ENCODE measurements around the gene MTMR11.
"Not testable (repeated sequence)": the region's sequence is repeated elsewhere in the genome, so short reads cannot be mapped to it uniquely, and the experiment has no call there.

Gene MTMR11, protein sequence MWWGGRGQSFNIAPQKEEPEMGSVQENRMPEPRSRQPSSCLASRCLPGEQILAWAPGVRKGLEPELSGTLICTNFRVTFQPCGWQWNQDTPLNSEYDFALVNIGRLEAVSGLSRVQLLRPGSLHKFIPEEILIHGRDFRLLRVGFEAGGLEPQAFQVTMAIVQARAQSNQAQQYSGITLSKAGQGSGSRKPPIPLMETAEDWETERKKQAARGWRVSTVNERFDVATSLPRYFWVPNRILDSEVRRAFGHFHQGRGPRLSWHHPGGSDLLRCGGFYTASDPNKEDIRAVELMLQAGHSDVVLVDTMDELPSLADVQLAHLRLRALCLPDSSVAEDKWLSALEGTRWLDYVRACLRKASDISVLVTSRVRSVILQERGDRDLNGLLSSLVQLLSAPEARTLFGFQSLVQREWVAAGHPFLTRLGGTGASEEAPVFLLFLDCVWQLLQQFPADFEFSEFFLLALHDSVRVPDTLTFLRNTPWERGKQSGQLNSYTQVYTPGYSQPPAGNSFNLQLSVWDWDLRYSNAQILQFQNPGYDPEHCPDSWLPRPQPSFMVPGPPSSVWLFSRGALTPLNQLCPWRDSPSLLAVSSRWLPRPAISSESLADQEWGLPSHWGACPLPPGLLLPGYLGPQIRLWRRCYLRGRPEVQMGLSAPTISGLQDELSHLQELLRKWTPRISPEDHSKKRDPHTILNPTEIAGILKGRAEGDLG

DNA sequence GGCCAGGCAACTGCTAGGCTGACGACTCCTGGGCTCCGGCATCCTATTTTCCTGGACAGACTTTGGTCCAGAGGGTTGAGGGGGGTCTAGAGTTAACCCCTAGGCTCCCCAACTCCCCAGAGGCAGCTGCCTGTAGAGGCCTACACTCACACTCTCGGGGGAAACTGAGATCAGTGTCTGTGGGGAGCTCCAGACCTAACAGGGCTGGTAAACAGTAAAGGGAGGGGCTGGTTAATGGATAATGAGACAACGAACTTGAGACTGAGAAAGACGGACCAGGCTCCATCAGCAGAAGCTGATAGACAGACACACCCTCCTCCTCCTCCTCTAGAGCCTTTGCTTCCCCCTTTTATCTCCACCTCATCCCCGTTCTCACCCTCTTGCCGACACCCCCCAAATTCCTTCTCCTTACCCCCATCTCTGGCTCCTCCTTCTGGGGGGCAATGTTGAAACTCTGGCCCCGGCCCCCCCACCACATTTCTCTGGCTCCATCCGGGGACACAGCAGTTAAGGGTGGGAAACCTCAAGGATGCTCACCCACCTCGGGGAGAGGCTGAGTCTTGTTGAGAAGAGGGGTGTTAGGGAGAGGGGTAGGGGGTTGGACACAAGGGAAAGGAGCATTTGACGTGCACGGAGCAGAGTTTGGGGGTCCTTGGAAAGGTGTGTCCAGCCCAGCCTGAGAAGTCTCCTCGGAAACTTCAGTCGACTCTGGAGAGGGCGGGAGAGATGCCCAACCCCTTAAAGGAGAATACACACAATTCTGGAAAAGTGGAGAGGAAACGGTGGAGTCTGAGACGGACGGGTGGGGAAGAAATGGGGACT, at the start of gene MTMR11:
Gene MTMR11 (minus strand): TSS at position 710 of the 822 bp plus-strand sequence. CDS start 232 bp downstream, at position 478.
- DNase-seq: peak; percentile 31

DNA sequence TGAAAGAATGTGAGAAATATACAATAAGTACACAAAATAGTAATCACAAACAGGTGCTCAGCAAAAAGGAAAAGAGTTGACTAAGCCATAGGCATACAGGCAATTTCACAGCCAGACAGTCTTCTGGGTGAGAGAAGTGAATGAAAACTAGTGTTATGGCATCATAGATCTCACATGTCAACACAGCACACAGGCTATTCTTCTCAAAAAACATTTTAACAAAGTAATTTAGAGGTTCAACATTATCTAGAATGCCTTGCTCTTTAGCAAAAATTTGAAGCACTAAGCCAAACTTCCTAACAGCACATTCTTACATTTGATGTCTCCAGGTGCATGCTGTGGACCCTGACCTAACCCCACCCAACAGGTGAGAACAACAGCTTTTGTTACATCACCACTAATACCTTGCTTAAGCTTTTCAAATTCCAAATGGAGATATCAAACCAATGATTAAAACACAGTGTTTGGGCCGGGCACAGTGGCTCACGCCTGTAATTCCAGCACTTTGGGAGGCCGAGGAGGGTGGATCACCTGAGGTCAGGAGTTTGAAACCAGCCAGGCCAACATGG, 43.4 kb upstream of the MTMR11 start:
- DNase-seq: no peak

DNA sequence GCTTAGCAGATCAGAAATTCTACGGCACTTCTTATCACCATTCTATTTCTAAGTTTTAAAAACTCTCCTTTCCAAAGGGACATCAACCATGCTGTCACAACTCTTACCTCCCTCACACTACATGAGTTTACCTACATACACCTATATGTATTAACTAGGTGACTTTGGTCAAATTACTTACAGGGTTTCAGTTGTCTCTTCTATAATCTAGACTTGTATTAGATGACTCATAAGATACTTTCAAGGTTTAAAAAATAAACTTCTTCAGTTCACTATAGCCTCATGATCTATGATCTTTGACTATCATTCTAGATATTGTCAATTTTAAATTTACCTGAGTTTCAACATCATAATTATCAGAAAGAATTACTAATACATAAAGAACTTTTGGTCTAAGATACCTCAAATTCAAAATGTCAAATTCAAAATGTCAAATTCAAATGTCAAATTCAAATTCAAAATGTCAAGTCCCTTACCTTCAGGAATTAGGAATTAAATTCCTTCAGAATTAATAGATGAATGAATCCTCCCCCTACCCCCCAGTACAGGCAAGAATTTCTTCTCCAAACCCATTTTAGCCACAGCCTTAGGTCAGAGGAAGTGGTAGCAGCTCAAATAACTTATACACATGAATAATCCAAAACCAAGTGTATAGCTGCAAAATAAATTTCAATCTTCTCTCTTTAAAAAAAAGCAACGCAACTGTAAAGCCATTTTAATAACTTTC, 42.7 kb upstream of the MTMR11 start:
- no peak for DNase-seq

DNA sequence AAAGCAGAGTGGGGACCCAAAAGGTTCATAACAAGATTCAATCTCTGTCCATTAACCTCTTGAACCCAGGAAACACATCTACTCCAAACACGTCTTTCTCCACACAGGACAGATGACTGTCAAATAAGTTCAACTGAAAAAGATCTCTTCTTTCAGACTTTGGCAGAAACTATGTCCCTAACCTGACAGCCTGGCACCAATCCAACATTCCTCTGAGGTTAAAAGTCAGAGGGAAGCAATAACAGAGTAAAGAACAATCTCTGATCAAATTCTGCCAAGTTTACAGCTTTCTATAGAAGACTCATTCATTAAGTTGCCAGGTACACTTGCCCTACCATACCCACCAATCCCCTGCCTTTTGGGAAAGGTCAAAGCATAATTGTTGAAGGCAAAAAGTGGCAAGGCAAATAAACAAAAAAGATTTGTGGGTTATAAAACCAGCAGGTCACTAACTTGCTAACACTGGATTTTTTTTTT, 41.9 kb upstream of the MTMR11 start:
- DNase-seq: no peak

DNA sequence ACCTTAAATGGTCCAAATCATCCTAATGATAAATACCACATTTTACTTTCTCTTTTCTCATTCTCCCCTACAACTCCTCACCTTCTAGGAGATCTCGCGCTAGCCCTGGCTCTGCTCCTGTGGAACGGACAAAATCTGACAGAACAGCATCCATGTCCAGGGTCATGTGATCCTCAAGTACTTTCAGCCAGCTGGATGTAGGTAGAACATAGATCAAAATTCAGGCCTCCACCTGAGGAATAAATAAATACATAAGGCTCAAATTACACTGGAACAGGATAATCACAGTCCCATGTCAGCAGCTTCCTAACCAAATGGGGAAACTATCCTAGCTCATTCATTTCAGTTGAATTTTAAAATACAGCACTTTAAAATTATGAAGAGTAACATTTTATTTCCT, 40.7 kb upstream of the MTMR11 start:
- DNase-seq: no peak

DNA sequence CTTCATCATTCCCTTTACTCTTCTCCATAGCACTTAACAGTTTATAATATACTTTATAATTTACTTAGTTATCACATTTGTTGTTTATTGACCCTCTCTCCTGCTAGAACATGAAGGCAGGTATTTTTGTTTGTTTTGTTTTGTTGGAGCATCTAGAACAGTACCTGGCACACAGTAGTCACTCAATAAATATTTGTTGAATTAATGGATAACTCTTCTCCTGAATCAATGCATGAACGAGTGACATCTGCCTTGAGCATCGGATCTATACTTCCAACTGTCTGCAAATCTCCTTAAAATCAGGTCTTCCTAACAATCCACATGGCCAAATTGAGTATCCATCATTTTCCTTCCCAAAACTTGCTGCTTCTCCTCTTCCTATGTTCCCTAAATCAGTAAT, 35.9 kb upstream of the MTMR11 start:
- DNase-seq: no peak

DNA sequence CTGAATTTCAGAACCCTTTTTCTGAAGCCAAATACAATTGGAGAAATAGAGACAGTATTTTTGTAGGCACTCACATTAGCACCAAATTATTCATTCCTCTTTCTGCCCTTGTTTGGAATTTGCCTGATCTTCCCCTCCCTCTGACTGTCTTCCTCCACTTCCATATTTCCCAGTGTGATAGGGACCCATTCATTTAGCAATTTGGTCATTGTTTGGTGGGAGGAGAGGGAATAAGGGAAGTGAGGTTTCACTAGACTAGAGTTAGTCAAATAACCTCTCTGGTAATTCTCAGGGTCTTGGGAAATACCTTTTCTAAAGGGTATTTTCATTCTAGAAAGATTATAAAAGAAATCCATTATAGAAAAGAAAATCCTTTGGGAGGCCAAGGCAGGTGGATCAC, 31.0 kb upstream of the MTMR11 start:
- DNase-seq: no peak

DNA sequence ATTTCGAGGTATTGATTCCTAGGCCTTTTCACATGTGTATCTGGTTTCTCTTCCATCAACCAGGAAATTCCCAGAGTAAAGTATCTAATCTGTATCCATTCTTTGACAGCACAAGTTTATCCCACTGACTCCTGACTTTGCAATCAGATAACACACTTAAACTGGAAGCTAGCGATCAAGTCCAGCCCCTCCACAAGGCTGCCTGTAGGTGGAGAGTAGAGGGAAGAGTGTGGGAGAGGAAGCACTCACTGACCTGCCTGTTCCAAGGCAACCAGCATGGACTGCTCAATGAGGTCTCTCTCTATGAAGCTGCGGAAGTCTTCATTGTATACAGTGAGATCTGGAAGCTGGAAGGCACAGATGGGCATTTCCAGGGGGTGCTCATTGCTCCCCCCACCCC, 30.4 kb upstream of the MTMR11 start:
- no peak for DNase-seq

DNA sequence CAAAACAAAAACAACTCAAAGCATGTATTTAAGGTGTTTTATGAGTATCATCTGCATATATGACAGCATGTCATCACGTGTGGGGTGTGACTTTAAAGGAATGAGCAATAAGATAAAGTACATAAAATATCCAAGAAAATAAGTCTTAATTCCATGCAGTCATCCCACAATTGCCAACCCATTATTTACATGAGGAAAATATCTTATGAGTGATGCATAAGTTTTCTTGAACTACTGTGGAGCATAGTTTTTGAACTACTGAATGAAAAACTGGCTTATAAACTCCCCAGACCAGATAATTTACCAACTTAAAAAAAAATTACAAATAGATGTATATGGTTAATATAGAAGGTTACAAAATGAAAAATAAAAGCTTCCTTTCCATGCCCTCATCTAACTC, 29.7 kb upstream of the MTMR11 start:
- no peak for DNase-seq

DNA sequence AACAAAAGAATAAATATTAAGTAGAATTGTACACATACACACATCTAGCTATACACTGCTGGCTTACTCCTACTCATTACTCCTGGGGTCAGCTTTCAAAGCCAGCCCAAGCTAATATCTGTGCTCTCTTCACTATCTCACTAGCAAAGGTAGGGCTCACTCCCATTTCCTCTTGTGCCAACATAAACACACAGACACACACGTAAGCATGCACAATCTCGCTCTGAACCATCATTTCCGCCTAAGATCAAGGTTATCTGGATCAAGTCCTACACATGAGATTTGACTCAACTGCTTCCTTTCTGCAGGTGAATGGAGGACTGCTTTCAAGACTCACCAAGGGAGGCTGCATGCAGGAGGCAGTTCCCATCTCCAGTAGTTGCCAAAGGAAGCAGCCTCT, 28.8 kb upstream of the MTMR11 start:
- DNase-seq: no peak

DNA sequence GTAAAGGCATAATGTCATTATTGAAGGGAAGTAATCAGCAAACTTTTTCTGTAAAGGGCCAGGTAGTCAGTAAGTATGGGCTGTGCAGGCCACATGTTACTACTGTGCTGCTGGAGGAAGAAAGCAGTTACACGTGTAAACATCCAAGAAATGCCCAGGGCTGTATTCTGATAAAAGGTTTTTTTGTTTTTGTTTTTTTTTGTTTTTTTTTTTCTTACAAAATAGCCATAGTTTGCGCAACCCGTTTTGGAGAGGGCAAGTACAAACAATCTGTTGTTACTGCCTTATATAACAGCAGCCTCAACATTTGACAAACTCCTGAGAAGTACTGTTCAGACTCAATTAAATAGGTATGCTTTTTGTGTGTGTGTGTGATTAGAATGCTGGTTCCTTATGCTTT, 26.7 kb upstream of the MTMR11 start:
- DNase-seq: no peak

DNA sequence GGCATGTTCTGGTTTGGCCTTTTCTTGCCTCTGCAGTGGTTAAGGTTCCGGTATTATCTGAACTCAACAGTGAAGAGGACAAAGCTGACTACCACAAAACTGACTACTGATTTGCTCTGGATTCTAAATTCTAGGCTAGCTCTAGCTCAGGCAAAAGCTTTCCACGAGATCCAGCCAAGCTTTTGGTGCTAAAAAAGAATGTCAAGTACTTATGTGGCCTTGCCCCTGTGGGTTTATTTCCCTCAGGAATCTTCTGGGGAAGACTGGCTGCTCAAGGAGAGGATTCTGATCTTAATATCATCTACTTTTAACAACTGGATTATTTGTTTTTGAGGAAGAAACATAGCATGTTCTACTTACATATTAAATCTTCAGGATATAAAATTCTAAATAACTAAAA, 26.1 kb upstream of the MTMR11 start:
- DNase-seq: no peak

DNA sequence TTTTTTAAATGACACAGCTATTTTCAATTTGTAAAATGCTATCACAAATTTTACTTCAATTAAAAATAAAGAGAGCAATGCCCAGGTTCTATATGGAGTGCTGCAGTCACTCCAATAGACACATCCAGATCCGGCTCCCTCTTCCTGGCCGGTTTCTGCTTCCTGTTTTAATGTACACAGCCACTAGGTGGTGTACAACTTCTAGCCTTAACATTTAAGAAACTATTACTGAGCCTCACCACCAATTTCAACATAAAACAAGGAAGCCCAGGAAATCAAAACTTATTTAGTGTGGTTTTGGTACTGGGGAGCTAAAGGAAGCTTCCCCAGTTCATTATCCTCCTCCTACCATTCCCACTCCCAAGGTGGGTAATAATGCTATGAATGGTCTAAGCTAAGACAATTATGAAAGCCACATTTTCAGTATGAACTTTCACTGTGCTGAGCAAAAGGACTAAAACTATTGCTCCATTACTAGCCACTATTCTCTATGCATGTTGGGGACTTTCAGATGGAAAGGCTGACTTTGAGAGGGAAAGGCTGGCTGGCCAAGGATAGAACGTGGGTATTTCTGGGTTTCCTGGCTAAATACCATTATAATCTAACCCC, 25.5 kb upstream of the MTMR11 start:
- peak; percentile 90 for DNase-seq

DNA sequence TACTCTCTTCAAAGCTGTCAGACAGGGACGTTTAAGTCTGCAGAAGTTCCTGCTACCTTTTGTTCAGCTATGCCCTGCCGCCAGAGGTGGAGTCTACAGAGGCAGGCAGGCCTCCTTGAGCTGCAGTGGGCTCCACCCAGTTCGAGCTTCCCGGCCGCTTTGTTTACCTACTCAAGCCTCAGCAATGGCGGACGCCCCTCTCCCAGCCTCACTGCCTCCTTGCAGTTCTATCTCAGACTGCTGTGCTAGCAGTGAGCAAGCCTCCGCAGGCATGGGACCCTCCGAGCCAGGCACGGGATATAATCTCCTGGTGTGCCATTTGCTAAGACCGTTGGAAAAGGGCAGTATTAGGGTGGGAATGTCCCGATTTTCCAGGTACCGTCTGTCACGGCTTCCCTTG, 20.9 kb upstream of the MTMR11 start:
- not testable (repeated sequence) for DNase-seq

DNA sequence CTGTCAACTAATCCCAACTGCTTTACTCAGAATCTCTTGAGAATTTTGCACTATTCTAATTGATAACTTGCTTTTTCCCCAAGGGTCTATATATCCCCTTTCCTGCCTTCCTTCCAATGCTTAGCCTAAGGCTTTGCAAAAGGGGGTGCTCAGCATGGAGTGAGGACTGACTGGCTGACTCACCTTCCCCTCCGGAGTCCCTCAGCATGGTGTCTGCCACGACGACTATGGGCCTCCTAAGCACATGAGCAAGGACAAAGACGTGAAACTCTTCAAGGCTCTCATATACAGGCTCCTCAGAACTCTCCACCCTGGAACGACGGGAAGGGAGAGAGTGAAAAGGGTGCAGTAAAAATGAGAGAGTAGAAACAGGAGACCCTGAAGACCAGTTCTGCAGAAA, 13.2 kb upstream of the MTMR11 start:
- DNase-seq: no peak

DNA sequence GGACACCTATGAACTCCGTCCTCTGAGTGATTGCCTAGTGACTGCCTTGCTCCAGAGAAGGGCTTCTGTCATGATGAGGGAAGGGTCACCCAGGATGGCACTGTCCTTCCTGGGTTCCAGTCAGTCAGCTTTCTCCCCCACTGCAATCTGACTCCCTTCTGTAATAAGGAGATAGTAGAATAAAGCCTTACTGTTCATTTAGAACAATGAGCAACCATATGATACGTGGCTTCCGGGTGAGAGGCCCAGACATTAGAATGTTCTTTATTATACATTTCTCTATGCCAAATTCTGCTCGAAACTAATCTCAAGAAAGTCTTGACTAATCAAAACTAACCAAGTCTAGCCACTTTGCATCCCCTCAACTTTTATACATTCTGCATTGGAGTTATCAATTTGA, 8.5 kb upstream of the MTMR11 start:
- DNase-seq: no peak

DNA sequence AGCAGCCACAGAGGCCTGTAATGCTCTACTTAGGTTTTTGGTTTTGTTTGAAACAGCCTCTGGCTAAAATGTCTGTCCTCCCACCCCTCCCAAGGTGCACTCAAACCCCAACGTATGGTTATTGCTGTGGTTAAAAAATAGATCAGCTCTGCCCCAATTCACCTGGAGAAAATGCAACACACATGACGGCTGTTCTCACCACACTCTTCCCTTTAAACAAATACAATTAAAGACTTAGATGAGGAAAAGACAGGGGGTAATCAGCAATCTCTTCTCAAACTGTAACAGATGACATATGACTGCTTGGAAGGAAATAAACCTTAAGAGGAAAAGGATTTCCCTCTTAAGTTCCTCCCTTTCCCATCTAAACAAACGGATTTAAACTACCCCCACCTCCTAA, 6.2 kb upstream of the MTMR11 start:
- DNase-seq: no peak

DNA sequence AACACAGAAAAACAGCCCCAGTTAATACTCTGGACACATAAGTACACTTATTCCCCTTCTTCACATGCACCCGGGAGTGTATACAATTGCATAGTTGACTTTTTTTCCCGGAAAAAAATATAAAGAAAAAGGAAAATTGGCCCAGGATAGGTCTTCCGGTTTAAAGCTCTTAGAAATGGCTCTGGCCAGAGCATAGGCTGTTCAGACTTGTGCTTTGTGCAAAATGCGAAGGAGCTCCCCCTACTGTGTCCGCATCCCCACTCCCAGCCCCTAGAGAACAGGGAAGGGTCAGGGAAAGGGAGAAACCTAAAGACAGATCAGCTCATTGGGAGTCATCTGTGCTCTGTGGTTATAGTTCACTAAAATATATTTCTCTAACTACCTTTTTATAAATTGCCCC, 5.5 kb upstream of the MTMR11 start:
- no peak for DNase-seq

DNA sequence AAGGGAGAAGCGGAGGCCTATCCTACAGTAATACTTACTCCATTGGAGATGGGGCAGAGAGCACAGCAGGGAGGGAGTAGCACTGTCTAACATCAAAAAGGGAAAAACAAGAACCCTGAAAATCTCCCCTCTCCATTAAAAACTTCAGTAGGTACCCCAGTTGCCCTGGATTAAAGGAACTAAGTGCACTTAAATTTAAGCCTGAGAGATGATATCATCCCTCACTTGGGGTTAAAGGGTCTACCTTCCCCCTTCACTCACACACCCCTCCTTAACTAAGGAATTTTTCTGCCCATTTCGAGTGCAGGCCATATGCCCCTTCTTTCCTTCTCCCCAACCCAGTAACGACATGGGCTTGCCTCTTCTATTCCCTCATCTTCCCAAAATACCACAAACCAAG, 3.7 kb upstream of the MTMR11 start:
- DNase-seq: no peak

DNA sequence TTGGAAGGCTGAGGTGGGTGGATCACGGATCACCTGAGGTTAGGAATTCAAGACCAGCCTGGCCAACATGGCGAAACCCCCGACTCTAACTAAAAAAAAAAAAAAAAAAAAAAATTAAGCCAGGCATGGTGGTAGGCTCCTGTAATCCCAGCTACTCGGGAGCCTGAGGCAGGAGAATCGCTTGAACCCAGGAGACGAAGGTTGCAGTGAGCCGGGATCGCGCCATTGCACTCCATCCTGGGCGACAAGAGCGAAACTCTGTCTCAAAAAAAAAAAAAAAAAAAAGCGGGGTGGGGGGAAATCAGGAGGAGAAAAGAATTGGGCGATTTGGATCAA, 2.0 kb upstream of the MTMR11 start:
- DNase-seq: not testable (repeated sequence)

DNA sequence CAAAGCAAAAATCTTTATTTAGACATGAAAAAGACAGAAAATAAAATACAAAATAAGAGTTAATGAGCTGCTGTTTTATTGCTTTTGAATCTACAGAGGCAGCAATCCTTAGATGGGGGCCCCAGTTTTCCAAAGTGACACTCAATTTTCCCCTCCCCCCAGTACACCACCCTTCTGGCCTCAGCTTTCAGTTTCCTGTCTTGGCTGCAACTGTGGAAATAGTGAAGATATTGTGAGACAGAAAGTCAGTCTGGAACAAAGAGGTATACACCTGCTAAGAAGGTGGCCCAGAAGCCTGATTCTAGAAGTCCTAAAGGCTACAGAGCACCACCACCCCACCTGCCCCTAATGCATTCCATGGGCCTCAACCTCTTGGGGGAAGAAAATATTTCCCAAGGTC, 1.1 kb upstream of the MTMR11 start:
- peak; percentile 27 for DNase-seq
